ENCODE data around the gene CRTC1. TPM values are rescaled to one million over a fixed set of nuclear protein-coding genes. Genes with fewer than 3 reads are reported as not detected.
A peak's percentile ranks its signal among the peaks of the same experiment; 100 is the strongest.

Gene CRTC1
- total RNA-seq, 1 experiment from 2014 or later: 4.1 TPM

DNA sequence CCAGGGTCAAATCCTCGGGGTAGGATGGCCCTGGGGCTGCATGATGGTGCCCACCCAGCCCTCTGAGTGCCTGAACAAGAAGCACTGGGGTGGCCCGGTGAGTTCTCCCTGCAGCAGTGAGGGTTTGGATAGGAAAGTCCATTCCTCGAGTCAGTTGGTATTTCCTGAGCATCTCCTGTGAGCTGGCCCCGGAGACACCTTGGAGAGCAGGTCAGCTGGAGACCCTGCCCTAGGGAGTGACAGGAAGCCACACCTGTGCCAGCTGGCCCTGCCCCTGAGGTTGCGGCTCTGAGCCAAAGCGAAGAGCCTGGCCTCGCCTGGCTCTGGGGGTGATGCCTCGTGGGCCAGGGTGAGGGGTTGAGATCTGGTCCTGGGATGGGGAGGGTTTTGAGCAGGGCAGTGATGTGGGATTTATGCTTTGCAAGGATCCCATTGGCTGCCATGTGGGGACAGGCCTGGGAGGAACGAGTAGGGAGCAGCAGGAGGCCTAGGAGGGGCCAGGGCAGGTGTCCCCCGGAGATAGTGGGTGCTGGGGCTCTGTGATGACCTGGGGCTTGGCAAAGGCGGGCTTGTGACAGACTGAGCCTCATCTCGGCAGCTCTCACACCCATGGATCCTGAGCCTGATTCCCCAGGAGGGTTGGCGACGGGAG, 16.0 kb downstream of the CRTC1 start:
- no peak for DNase-seq (ENCODE audit: low spot score)

DNA sequence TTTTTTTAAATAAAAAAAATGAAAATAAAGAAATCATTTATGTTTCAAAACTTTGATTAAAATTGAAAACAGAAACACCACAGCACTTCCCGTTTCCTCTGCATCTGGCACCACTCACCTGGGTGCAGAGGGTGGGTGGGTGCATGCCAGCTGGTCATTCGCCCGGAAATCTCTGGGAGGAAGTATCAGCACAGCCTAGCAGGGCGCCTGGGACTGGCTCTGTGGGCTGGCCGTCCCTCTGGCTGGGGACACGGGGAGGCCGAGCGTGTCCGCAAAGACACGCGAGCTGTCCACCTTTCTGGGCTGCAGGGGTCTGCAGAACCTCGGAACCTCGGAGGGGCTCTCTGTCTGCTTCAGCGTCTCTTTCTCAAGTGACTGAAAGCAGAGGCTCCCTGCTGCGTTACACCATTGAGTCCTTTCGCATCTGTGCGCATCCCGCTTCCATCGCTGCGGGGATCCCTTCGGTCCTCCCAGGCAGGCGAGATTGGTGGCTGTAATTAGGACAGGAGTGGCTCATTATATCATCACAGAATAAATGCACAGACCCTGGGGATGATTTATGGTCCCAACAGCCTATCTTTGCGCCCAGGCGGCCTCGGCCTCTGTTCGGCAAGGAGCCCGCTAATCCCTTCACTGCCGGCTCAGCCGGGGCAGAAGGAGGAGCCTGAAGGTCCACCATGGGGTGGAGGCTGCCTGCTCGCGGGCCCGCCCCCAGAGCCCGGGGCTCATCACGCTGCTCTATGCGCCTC, 17.2 kb downstream of the CRTC1 start:
- peak; percentile 53 for DNase-seq (ENCODE audit: low spot score)

DNA sequence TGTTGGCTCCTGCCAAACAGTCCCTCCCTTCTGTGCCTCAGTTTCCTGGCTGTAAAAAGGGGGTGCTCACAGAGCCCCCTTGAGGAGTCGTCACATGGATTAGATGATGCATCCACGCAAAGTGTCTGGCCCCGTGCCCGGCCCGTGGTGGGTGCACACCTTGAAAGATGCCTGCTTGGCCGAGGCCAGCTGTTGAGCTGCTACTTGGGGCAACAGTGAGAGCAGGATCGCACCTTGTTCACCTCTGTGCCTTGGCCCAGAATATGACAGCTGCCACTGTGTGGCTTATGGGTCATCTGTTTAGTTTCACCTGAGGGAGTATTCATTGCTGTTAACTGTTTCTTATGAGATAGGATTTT, 17.7 kb downstream of the CRTC1 start:
- peak; percentile 27 for DNase-seq (ENCODE audit: low spot score)

DNA sequence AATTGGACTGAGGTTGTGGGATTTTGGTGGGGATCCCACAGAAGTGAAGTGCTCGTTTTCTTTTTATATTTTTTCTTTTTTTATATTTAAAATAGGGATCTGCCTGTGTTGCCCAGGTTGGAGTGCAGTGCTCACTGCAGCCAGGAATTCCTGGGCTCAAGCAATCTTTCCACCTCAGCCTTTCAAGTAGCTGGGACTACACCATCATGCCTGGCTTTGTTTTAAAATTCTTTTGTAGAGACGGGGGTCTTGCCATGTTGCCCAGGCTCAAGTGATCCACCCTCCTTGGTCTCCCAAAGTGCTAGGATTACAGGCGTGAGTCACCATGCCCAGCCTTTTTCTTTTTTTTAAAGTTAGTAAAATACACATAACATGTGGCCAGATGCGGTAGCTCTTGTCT, 20.6 kb downstream of the CRTC1 start:
- DNase-seq (ENCODE audit: low spot score): no peak

DNA sequence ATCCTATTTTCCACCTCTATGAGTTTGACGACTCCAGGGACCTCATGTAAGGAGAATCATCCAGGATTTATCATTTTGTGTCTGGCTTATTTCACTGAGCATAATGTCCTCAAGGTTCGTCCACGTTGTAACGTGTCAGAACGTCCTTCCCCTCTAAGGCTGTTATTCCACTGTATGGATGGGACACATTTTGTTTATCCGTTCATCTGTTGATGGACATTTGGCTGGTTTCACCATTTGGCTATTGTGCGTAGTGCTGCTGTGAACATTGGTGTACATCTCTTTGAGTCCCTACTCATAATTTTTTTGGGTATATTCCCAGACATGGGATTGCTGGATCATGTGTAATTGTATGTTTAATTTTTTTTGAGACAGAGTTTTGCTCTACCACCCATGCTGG, 21.5 kb downstream of the CRTC1 start:
- no peak for DNase-seq (ENCODE audit: low spot score)

DNA sequence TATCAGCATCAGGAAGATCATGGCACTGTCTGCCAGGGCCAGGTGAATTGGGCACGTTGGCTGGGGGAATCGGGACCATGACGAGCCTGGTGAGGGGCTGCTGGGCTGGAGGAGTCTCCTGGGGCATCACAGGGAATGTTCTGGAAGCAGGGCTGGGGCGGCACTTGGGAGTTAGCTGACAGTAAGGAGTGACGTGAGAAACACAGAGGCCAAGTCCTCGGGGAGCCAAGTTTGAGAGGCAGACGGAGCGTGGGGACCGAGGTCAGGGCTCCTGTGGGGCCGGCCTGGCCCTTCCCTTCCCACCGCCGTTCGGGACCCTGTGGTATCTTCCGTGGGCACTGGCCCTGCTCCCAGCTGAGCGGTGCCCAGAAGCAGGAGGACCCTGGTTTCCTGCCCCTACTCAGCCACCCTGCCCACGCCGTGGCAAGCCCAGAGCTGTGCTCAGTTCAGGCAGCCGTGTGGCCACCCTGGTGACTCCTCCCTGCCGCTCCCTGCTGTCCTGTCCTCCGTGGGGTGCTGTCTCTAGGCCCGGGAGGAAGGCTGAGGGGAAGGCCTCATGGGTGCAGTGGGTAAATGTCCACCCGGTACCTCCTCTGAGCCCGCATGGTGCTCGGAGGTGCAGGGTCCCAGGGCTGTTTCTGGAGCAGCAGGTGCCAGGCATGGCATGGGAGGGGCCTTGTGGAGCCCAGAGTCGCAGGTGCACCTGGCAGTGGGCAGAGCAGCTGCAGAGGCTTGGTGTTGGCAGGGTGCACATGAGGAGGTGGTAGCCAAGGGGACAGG, 25.2 kb downstream of the CRTC1 start:
- no peak for DNase-seq (ENCODE audit: low spot score)

DNA sequence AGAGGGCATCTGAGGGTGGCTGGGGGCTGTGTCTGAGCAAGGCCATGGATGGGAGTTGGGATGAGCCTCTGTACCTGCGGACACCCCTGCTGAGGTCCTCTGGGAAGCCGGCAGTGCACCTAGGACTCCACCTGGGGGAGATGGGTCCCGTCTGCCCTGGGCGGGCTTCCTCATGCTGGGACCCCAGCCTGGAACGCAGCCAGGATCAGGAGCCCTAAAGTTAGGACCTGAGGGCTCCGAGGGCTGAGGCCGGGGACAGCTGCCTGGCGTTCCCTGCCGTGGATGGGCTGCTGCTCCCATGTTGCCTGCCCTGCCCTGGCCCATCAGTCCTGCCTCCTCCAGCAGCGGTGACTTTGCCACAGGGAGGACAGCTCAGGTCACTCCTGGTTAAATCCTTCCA, 26.1 kb downstream of the CRTC1 start:
- DNase-seq (ENCODE audit: low spot score): no peak

DNA sequence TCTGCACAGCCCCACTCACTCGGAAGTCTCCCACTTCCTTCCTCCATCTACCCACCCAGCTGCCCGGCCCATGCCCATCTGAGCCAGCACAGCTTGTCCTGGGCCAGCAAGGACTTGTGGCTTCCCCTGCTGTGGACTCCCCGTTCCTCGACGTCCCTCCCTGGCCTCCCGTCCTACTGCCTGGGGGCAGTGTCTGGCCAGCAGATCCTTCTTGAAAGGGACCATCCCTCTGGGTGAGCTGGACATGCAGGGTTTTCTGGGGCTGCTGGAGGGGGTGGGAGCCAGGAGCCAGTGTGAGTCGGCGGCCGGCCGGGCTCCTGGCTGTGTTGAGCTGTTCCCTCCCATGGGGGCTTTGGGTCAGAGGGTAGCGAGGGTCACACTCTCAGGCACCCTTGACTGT, 26.7 kb downstream of the CRTC1 start:
- no peak for DNase-seq (ENCODE audit: low spot score)

DNA sequence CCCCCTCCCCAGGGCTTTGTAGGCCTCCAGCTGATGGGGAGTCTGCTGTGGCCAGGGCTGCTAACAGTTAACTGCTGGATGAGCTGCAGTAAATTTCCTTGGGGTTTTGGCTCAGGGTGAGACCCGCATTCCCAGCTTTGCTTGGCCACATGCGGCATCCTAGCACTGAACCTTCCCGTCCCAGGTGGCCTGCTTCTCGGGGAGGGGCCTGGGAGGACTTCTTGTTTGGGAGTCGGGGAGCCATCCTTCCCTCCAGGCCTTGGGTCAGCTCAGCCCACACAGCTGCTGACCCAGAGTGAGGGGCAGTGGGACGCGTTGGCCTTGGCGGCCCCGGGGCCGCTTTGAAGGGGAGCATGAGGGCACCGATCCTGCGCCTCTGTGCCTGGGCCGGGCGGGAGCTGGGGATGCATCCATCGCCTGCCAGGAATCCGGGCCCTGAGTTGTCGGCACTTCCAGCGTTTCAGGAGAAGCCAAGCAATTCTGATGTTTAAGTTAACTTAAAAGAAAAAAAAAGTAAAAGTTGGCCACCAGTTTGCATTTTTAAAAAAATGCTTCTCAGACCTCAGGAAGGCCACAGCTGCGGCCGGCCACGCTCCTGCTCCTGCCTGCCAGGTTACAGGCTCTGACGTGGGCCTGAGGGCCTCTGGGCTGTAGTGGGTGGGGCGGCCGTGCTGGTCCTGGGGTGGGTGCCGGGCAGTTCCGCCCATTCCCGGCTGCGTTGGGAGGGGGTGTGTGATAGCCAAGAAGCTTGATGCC, 27.7 kb downstream of the CRTC1 start:
- DNase-seq (ENCODE audit: low spot score): no peak

DNA sequence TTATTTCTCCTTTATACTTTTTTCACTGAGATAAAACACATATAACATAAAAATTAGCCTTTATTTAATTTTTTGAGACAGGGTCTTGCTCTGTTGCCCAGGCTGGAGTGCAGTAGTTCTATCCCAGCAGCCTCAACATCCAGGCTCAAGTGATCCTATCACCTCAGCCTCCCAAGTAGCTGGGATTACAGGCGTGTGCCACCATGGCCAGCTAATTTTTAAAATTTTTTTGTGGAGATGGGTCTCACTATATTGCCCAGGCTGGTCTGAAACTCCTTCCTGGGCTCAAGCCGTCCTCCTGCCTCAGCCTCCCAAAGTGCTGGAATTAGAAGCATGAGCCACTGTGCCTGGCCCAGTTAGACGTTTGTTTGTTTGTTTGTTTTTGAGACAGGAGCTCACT, 28.4 kb downstream of the CRTC1 start:
- DNase-seq (ENCODE audit: low spot score): no peak

DNA sequence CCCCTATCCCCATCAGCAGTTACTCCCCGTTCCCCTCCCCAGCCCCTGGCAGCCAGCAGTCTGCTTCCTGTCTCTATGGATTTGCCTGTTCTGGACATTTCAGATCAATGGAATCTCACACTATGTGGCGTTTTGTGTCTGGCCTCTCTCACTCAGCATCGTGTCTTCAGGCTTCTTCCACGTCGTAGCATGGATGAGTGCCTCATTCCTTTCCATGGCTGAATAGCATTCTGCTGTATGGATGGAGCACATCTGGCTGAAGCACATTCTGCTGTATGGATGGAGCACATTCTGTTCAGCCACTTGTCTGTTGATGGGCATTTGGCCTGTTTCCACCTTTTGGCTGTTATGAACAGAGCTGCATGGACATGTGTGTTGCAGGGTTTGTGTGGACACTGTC, 29.5 kb downstream of the CRTC1 start:
- no peak for DNase-seq (ENCODE audit: low spot score)

DNA sequence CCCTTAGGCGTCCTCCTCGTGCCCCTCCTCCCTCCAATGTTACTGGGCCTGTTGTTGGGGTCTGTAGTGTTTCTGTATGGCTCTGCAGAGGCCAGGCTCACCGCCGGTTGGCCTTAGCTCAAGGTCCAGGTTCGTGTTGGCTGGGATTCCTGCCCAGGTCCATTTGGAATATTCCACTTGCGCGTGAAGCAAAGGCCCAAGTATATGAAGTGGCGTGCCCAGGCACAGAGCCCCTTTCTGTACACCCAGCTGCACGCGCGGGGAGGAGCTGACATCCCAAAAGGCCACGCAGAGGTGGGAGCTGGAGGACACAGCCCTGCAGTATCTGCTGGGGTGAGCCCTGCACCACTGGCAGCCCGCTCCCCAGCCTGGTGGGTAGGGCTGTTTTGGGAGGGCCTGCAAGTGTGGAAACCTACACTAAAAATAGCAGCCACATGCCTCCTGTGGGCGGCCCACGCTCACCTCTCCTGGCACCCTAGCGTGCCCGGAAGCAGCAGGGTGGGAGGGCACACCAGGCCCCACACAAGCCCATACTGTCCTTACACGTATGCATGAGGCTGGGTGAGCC, 30.2 kb downstream of the CRTC1 start:
- DNase-seq (ENCODE audit: low spot score): no peak

DNA sequence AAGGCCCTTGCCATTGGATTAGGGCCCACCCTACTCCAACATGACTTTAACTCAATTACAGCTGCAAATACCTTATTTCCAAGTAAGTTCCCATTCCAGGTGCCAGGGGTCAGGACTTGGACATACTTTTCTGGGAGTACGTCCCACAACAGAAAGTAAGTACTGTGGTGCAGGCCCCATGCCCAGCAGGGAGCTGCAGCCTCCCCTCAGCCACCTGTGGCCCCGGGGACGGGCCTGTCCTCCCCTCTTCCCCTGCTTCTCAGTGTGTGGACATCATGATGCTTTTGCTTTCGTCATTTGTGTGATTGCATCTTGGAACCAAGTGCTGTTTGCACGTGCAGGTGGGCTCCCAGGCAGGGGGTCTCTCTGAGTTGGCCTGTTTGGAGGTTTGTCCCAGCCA, 31.9 kb downstream of the CRTC1 start:
- DNase-seq (ENCODE audit: low spot score): no peak

DNA sequence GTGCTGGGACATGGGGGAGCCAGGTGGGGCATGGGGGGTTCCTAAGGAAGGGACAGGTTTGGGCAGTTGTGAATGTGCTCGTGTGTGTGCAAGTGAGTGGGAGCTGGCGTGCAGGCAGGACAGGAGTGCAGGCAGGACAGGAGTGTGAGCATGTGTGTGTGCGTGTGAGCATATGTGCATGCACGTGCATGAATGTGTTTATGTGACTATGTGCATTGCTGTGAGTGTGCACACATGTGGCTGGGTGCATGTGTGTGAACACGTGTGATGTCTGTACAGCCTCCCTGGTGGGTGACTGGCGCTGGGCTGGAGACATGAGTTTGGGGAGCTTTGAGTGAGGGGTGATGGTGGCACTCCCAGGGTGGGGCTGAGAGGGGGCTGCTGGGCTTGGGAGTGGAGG, 33.4 kb downstream of the CRTC1 start:
- no peak for DNase-seq (ENCODE audit: low spot score)

DNA sequence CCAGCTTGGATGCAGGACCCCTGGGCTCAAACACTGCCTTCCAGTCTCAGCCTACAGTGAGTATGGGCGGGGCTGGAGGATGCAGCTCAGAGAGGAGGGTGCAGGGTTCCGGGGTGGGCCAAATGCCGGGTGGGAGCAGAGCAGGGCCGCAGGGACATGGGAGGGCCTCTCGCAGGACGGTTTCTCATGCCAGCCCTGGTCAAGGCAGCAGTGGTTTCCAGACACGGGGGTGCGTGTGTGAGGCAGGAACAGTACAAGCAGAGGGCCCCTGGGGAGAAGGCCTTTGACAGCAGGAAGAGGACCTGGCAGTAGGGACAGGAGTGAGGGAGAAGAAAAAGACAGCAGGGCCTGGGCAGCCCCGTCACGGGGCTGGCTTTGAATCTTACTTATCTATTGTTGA, 34.1 kb downstream of the CRTC1 start:
- DNase-seq (ENCODE audit: low spot score): no peak

DNA sequence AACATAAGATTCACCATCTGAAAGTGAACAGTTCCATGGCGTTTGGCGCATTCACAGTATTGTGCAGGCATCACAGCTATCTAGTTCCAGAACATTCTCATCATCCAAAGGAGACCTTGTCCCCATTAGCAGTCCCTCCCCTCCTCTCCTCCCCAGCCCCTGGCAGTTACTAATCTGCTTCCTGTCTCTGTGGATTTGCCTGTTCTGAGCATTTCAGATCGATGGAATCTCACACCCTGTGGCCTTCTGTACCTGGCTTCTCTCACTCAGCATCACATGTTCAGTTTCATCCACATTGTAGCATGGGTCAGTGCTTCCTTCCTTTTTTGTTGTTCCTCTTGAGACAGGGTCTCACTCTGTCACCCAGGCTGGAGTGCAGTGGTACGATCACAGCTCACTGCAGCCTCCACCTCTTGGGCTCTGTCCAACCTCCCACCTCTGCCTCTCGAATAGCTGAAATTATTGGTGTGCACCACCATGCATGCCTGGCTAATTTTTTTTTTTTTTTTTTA, 34.6 kb downstream of the CRTC1 start:
- no peak for DNase-seq (ENCODE audit: low spot score)

DNA sequence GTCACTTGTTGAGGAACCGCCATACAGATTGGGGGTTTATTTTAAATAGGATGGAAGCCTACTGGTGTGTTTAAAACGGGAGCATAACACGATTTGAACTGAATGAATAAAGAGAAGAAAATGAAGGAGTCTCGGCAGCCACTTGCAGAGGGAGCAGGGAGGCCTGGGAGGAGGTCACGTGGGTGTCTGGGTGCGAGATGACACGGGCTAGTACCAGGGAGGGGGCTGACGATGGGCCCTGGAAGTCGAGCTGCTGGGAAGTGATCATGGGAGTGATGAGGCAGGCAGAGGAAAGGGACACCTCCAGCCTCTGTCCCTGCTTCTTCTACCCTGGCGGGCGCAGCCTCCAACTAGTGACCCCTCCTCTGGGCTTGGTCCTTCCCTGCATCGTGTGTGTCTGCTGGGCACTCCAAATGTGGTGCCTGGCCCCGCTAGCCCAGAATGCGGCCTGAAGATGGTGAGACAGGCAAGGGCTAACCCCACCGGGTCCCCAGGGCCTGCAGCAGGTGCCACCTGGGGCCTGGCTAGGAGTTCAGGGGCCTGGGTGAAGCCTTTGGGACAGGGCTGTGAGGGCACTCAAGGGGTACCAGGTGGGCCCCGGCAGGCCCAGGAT, 35.5 kb downstream of the CRTC1 start:
- DNase-seq (ENCODE audit: low spot score): no peak

DNA sequence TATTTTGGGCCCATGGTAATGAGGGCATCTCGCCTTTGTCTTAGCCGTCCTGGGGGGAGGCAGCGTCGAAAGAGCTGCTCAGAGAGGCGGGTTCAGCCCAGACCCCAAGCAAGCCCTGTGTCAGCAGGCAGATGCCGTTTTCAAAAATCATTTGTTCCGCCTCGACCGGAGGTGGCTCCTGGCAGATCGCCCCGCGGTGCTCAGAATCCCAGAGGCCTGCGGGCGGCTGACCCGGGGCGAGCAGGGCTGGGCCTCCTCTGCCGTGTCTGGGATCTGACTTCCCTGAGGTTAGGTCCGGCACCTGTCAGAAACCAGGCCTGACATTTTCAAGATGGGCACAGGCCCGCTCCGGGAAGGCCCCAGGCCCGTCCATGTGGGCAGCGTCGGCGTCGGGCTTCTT, 36.1 kb downstream of the CRTC1 start:
- no peak for DNase-seq (ENCODE audit: low spot score)

DNA sequence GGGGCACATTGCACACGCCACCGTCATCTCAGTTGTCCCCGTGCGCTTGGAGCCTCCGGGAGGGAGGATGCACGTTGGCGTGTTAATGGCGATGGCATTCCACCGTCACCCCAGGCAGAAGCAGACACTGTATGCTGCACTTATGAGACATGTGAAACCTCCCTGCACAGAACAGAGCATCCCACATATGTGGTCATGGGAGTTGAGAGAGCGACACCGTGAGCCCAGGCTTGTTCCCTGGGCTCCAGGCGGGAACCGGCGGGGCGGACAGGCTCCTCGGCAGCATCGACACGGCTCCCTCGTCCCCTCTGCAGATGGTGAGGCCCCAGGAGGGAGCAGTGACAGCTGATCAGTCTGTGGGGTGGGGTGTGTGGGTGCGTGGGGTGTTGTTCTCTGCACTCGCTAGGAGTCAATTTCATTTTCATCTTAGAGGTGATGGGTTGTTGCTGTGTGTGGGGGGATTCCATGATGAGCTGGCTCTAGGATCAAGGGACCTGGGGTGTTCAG, 40.4 kb downstream of the CRTC1 start:
- DNase-seq (ENCODE audit: low spot score): no peak

DNA sequence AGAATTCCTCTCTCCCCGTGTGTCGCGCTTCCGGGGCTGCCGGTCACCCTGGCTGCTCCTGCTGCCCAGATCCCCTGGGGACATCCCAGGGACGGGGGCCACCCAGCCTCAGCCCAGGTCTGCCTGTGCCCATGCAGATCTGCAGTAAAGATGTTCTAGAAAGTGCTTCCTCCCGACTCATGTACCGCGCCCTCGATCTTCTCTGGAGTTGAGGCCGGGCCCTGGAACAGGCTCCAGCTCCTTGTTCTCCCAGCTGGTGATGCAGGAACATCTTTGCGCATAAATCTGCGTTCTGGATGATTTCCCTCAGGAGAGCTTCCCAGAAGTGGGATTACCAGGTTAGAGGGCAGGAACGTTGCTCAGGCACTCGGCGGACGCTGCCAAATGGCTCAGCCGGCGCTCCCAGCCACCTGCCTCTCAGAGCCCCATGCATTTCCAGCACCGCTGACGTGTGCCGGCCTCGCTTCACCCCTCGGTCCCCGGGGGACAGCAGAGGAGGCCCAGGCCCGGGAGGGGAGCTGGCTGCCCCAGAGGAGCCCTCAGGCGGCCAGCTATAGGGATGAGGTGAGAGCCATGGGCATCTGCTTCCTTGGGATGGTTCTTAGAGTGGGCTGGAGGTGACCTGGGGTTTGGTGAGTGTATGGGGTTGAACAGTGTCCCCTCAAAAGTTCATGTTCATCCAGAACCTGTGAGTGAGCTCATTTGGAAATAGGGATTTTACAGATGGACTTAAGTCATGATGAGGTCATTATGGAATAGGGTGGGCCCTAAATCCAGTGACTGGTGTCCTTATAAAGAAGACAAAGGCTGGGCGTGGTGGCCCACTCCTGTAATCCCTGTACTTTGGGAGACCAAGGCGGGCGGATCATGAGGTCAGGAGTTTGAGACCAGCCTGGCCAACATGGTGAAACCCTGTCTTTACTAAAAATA, 42.6 kb downstream of the CRTC1 start:
- no peak for DNase-seq (ENCODE audit: low spot score)

All from HT-29 (cell line).